Smooth muscle cell (in vitro differentiated cells): ENCODE measurements around the gene FNDC10. TPM values are rescaled to one million over a fixed set of nuclear protein-coding genes. Genes with fewer than 3 reads are reported as not detected.

Experiments
- DNase-seq: peaks from one replicate; lab custom pipeline; 2025; ENCODE audit not compliant: unreplicated experiment; lab: John Stamatoyannopoulos, UW
- H2AFZ ChIP-seq: fragments of 200-600 bp; sonication (generic); 2 replicates; pipeline ENCODE4 v1.6.0; 2016; ENCODE audit warnings: antibody characterized with exemption, low read depth, mild to moderate bottlenecking
- H3F3A ChIP-seq: fragments of 200-600 bp; sonication (generic); 2 replicates; pipeline ENCODE4 v1.6.0; 2017; ENCODE audit warnings: antibody characterized with exemption, low read depth
- H3K27ac ChIP-seq: fragments of 200-600 bp; sonication (generic); 2 replicates; pipeline ENCODE4 v1.5.1; 2016; ENCODE audit warnings: low read depth, mild to moderate bottlenecking
- H3K27me3 ChIP-seq: fragments of 200-600 bp; sonication (generic); 2 replicates; pipeline ENCODE4 v1.6.1; 2016; ENCODE audit warnings: low read depth, mild to moderate bottlenecking
- H3K36me3 ChIP-seq: fragments of 200-600 bp; sonication (generic); 2 replicates; pipeline ENCODE4 v1.5.1; 2016; ENCODE audit warnings: low read depth
- H3K4me1 ChIP-seq: fragments of 200-600 bp; sonication (generic); 2 replicates; pipeline ENCODE4 v1.5.1; 2016; ENCODE audit warnings: low read depth
- H3K4me2 ChIP-seq: fragments of 200-600 bp; sonication (generic); 2 replicates; pipeline ENCODE4 v1.6.0; 2016; ENCODE audit warnings: mild to moderate bottlenecking
- H3K4me3 ChIP-seq: fragments of 200-600 bp; sonication (generic); 2 replicates; pipeline ENCODE4 v1.5.1; 2016; ENCODE audit warnings: mild to moderate bottlenecking
- H3K79me2 ChIP-seq: fragments of 200-600 bp; sonication (generic); 2 replicates; pipeline ENCODE4 v1.6.0; 2016; ENCODE audit warnings: low read depth, mild to moderate bottlenecking
- H3K9ac ChIP-seq: fragments of 200-600 bp; sonication (generic); 2 replicates; pipeline ENCODE4 v1.6.0; 2016; ENCODE audit warnings: low read depth
- H3K9me3 ChIP-seq: fragments of 200-600 bp; sonication (generic); replicated peaks from 2 replicates; pipeline ENCODE4 v1.5.1; 2016; ENCODE audit warnings: low read depth
- H4K20me1 ChIP-seq: fragments of 200-600 bp; sonication (generic); 2 replicates; pipeline ENCODE4 v1.6.0; 2016; ENCODE audit warnings: low read depth
- CTCF ChIP-seq: fragments of 200-600 bp; sonication (generic); IDR thresholded peaks from 2 replicates; pipeline ENCODE4 v1.5.1; 2017; ENCODE audit warnings: borderline replicate concordance, mild to moderate bottlenecking, antibody characterized with exemption; ENCODE audit not compliant: insufficient read depth, poor library complexity, severe bottlenecking
- WGBS: methylation state at CpG from one replicate; pipeline ENCODE4 v1.1.7; 2016; ENCODE audit warnings: low lambda C conversion rate; 5-methylcytosine and 5-hydroxymethylcytosine counted together
- polyA plus RNA-seq: library from polyadenylated mRNA; unstranded; fragments of >200 nt; fragmentation: Nextera tagmentation; extraction: Ambion mirVana; gene quantifications from 2 replicates; pipeline ENCODE4 v1.2.1, GENCODE V29; 2016
- total RNA-seq: library from RNA; depleted of rRNA; stranded (reverse); fragments of >200 nt; gene quantifications from 2 replicates; pipeline ENCODE4 v1.2.3, GENCODE V29; 2014

FNDC10 gene
- total and polyA plus RNA-seq, 2 experiments from 2014 or later: 9.1 to 22.5 TPM

- Histone ChIP-seq H3K9me3 (no peaks in the 10 kb centered on the region), H3K4me3 (no peak overlapping the region), H3K4me2 (no peak overlapping the region), H4K20me1 (peaks cover 3% of the 10 kb centered on the region), H3K27ac (no peak overlapping the region), H3K4me1 (peaks cover 2% of the 10 kb centered on the region), H3F3A (peaks cover 8% of the 10 kb centered on the region), H3K9ac (no peak overlapping the region), H2AFZ (no peak overlapping the region), H3K36me3 (no peaks in the 10 kb centered on the region), H3K27me3 (peaks cover 12% of the 10 kb centered on the region), H3K79me2 (peaks cover 10% of the 10 kb centered on the region)
- DNase-seq: no peak
- WGBS: 98% methylated on average over 13 of the region's 13 CpGs
- no peak for TF ChIP-seq CTCF
Measured at GRCh38 chr1:1578371-1578940, 21.5 kb downstream of the FNDC10 start.

DNA sequence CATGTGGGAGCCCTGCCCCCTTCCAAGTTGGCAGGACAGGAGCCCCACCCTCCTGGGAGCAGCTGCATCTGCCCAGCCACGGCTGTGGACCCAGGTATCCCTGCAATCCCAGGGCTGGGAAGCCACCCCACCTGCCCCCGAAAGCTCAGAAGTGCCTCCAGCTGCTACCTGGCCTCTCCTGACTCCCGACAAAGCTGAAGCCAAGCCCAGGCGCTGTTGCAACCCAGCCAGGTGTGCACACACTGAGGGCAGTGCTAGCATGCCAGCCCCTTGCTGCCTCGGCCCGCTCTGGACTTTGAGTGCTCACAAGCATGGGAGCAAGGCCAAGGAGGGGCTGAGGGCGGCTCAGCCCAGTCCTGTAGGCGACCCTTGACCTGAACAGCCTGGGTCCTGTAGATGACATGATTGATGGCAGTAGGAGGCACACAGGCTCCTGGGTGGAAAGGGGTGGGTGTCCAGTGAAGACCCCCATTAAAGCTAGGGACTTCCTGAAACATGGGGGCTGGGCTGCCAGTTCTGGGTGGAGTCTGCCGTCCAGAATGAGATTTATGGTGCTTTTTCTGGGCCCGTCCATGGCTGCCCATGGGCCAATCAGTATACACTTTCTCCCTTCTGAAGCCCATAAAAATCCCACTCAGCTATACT lies 22.4 kb downstream of the FNDC10 start:
- no peaks in the 10 kb centered on the region for H3K9me3 ChIP-seq
- H3K36me3 ChIP-seq: no peaks in the 10 kb centered on the region
- no peak overlapping the region for H3K9ac ChIP-seq
- H3K4me1 ChIP-seq: peaks cover 6% of the 10 kb centered on the region
- no peak for DNase-seq
- H3K4me3 ChIP-seq: no peak overlapping the region
- no peak for TF ChIP-seq CTCF
- H3F3A ChIP-seq: peaks cover 9% of the 10 kb centered on the region
- WGBS: 83% methylated on average over 10 of the region's 10 CpGs
- no peak overlapping the region for H3K4me2 ChIP-seq
- peaks cover 12% of the 10 kb centered on the region for H3K27me3 ChIP-seq
- H3K27ac ChIP-seq: no peak overlapping the region
- peaks cover 12% of the 10 kb centered on the region for H4K20me1 ChIP-seq
- peaks cover 19% of the 10 kb centered on the region for H3K79me2 ChIP-seq
- no peak overlapping the region for H2AFZ ChIP-seq

DNA sequence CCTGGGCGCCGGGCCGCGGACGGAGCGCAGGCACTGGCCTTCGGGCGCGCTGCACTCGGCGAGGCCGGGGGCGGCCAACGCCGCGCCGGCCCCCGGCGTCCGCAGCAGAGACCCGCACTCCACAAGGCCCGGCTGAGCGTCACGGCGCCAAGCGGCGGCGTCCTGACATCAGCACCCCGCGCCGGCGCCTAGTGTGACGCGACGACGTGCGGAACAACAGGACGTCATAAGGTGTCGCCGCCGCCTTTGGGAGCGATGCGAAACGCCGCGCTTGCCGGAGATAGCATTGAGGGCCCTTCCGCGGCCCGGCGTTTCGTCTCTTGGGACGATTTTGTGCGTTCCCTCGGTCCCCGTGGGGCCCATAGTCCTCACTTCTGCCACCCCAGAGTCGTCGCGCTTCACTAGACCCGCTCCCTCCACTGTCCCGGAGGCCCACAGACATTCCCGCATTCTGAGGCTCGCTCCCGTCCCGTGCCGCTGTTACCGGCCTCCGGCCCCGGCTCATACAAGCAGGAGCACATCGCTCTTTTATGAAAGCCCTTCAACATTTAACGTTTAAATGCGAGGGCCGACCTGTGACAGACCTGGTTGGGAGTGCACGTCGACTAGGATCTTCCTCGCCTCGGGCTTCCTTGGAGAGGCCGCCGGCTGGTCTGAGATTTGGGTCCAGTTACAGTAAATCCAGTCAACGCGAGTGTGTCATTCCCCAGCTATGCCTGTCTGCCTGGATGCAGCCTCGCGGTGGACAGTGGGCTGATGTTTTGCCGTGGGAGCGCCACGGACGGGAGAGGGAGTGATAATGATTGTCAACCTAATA lies 25.0 kb downstream of the FNDC10 start, which contains the start of gene SSU72:
TSS of gene SSU72 (minus strand) at position 143 of the 817 bp plus-strand sequence. CDS start 306 bp downstream, outside the sequence.
- 1% methylated on average over 87 of the region's 87 CpGs for WGBS

More for the DNA sequence above, 25.0 kb downstream of the FNDC10 start, which contains the start of gene SSU72:
- Histone ChIP-seq H3K79me2 (peaks cover 45% of the 10 kb centered on the region), H3K9me3 (no peaks in the 10 kb centered on the region), H3F3A (peaks cover 11% of the 10 kb centered on the region), H3K4me2 (peak within 1 kb of the TSS; percentile 94), H4K20me1 (peaks cover 38% of the 10 kb centered on the region), H3K9ac (peak within 1 kb of the TSS; percentile 99), H3K4me3 (peak within 1 kb of the TSS; percentile 100), H3K27ac (peak within 1 kb of the TSS; percentile 99), H3K4me1 (peaks cover 6% of the 10 kb centered on the region), H3K27me3 (no peaks in the 10 kb centered on the region), H3K36me3 (no peaks in the 10 kb centered on the region), H2AFZ (peak within 1 kb of the TSS; percentile 73)
- no peak for TF ChIP-seq CTCF
- peak; percentile 76 for DNase-seq
